Lung (tissue), 12 donors: ENCODE measurements around the gene FBXW2. TPM values are rescaled to one million over a fixed set of nuclear protein-coding genes. Genes with fewer than 3 reads are reported as not detected.
"Not testable (repeated sequence)": the region's sequence is repeated elsewhere in the genome, so short reads cannot be mapped to it uniquely, and the experiment has no call there.

Experiments used
- ATAC-seq: fragments of 200-7000 bp; cut with Tn5 transposase; one replicate; pipeline ENCODE4 v1.9.1; 2020; ENCODE audit warnings: moderate number of reproducible peaks; ENCODE audit not compliant: insufficient read depth, low FRiP score
- DNase-seq, 3 donors: peaks; one replicate each; pipeline ENCODE4 v3.0.0-alpha.2; 2013 to 2017
- H3K27ac ChIP-seq, 2 donors: one replicate each; pipeline ENCODE4 v1.5.1; 2013; ENCODE audit warnings: mild to moderate bottlenecking in 2 of 2, moderate library complexity in 2 of 2, control low read depth in 1 of 2, inconsistent platforms in 1 of 2, low read depth in 1 of 2, low read length in 1 of 2
- H3K27me3 ChIP-seq, 3 donors: one replicate each; pipeline ENCODE4 v1.5.1; 2013; ENCODE audit warnings: low read length in 2 of 3; ENCODE audit not compliant: control insufficient read depth in 3 of 3, insufficient read depth in 3 of 3
- H3K36me3 ChIP-seq, 4 donors: one replicate each; pipeline ENCODE4 v1.5.1; 2013; ENCODE audit warnings: low read length in 4 of 4, mild to moderate bottlenecking in 1 of 4, moderate library complexity in 1 of 4; ENCODE audit not compliant: control insufficient read depth in 4 of 4, insufficient read depth in 4 of 4
- H3K4me1 ChIP-seq, 5 donors: one replicate each; pipeline ENCODE4 v1.5.1; 2013; ENCODE audit warnings: low read length in 5 of 5, mild to moderate bottlenecking in 2 of 5, moderate library complexity in 1 of 5; ENCODE audit not compliant: control insufficient read depth in 5 of 5, insufficient read depth in 5 of 5
- H3K4me3 ChIP-seq: one replicate; pipeline ENCODE4 v1.5.1; 2013; ENCODE audit warnings: mild to moderate bottlenecking, control low read depth, moderate library complexity
- H3K9ac ChIP-seq, 2 donors: one replicate each; pipeline ENCODE4 v1.5.1; 2013; ENCODE audit warnings: low read length in 2 of 2, control low read depth in 1 of 2; ENCODE audit not compliant: insufficient read depth in 1 of 2
- H3K9me3 ChIP-seq, 4 donors: one replicate each; pipeline ENCODE4 v1.5.1; 2013; ENCODE audit warnings: low read length in 3 of 4, mild to moderate bottlenecking in 1 of 4, moderate library complexity in 1 of 4; ENCODE audit not compliant: control insufficient read depth in 4 of 4, insufficient read depth in 3 of 4
- WGBS, 2 donors: extraction: QIAGEN DNeasy Blood & Tissue Kit; methylation state at CpG; one replicate each; pipeline ENCODE4 v1.1.7; 2013; 5-methylcytosine and 5-hydroxymethylcytosine counted together
- polyA plus RNA-seq, 2 donors: library from polyadenylated mRNA; stranded (reverse); fragments of 200-250 nt; gene quantifications; one replicate each; pipeline ENCODE4 v1.2.1, GENCODE V29; 2013
- total RNA-seq, 2 donors: library from RNA; depleted of rRNA in 1 of 2; stranded (reverse); fragments of >200 nt in 1 of 2; gene quantifications; one replicate each; pipeline ENCODE4 v1.2.1, GENCODE V29; 2014 to 2021
- TF ChIP-seq, protein P1 (sequence below): IDR thresholded peaks from 2 replicates; pipeline ENCODE4 v1.5.1; 2012; ENCODE audit warnings: mild to moderate bottlenecking; ENCODE audit errors: control extremely low read depth, extremely low read depth
- donor health status: control.
- donor health status: control.
- donor health status: Bipolar disorder and iron deficiency.
- donor health status: healthy.
- donor health status: DM: yes; HTN: yes; CAD: no.

The FBXW2 gene
- total and polyA plus RNA-seq, 4 donors, result 12.9 to 86.5 (median 48.2) TPM

GRCh38 chr9:120815075-120815474 lies 21.9 kb upstream of the FBXW2 start:
- H3K4me1 ChIP-seq, result no peaks in the 10 kb centered on the region
- no peak for ATAC-seq
- no peak for DNase-seq
- H3K4me3 ChIP-seq, result no peak overlapping the region
- peaks cover 3 to 20% (median 11%) of the 10 kb centered on the region in 4 donors for H3K36me3 ChIP-seq
- WGBS, 2 donors, result 87 to 94% methylated on average over 4 of the region's 4 CpGs
- no peak overlapping the region for H3K9ac ChIP-seq
- H3K27me3 ChIP-seq, result no peaks in the 10 kb centered on the region
- TF ChIP-seq, protein P1, sequence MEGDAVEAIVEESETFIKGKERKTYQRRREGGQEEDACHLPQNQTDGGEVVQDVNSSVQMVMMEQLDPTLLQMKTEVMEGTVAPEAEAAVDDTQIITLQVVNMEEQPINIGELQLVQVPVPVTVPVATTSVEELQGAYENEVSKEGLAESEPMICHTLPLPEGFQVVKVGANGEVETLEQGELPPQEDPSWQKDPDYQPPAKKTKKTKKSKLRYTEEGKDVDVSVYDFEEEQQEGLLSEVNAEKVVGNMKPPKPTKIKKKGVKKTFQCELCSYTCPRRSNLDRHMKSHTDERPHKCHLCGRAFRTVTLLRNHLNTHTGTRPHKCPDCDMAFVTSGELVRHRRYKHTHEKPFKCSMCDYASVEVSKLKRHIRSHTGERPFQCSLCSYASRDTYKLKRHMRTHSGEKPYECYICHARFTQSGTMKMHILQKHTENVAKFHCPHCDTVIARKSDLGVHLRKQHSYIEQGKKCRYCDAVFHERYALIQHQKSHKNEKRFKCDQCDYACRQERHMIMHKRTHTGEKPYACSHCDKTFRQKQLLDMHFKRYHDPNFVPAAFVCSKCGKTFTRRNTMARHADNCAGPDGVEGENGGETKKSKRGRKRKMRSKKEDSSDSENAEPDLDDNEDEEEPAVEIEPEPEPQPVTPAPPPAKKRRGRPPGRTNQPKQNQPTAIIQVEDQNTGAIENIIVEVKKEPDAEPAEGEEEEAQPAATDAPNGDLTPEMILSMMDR, result no peak
- peaks cover 0 to 4% (median 0%) of the 10 kb centered on the region in 4 donors for H3K9me3 ChIP-seq
- H3K27ac ChIP-seq, result no peak overlapping the region

GRCh38 chr9:120808931-120809330 lies 15.7 kb upstream of the FBXW2 start:
- no peaks in the 10 kb centered on the region for H3K36me3 ChIP-seq
- no peak overlapping the region for H3K27ac ChIP-seq
- H3K9ac ChIP-seq, result no peak overlapping the region
- H3K4me3 ChIP-seq, result no peak overlapping the region
- TF ChIP-seq, protein P1, result no peak
- ATAC-seq (no peak), DNase-seq (no peak)
- H3K9me3 ChIP-seq, result peaks cover 1 to 24% (median 5%) of the 10 kb centered on the region in 4 donors
- H3K27me3 ChIP-seq, result no peaks in the 10 kb centered on the region
- H3K4me1 ChIP-seq, result no peaks in the 10 kb centered on the region

GRCh38 chr9:120807607-120808379 lies 14.6 kb upstream of the FBXW2 start:
- DNase-seq (no peak), ATAC-seq (no peak)
- Histone ChIP-seq H3K4me3 (no peak overlapping the region), H3K27me3 (no peaks in the 10 kb centered on the region), H3K9ac (no peak overlapping the region), H3K36me3 (no peaks in the 10 kb centered on the region), H3K9me3 (peaks cover 1 to 24% (median 5%) of the 10 kb centered on the region in 4 donors), H3K27ac (no peak overlapping the region), H3K4me1 (no peaks in the 10 kb centered on the region)
- TF ChIP-seq, protein P1, result no peak

GRCh38 chr9:120804784-120805363 lies 11.7 kb upstream of the FBXW2 start:
- WGBS, 2 donors, result 92 to 95% methylated on average over 3 of the region's 3 CpGs
- H3K4me1 ChIP-seq, DNase-seq, H3K27me3 ChIP-seq, H3K27ac ChIP-seq, ATAC-seq, H3K9ac ChIP-seq, H3K36me3 ChIP-seq, H3K4me3 ChIP-seq: not testable (repeated sequence)
- H3K9me3 ChIP-seq, result peaks cover 1 to 20% (median 5%) of the 10 kb centered on the region in 4 donors
